ENCODE measurements around the gene DEFB121.
"Not testable (repeated sequence)": the region's sequence is repeated elsewhere in the genome, so short reads cannot be mapped to it uniquely, and the experiment has no call there.

The DEFB121 gene

DNA sequence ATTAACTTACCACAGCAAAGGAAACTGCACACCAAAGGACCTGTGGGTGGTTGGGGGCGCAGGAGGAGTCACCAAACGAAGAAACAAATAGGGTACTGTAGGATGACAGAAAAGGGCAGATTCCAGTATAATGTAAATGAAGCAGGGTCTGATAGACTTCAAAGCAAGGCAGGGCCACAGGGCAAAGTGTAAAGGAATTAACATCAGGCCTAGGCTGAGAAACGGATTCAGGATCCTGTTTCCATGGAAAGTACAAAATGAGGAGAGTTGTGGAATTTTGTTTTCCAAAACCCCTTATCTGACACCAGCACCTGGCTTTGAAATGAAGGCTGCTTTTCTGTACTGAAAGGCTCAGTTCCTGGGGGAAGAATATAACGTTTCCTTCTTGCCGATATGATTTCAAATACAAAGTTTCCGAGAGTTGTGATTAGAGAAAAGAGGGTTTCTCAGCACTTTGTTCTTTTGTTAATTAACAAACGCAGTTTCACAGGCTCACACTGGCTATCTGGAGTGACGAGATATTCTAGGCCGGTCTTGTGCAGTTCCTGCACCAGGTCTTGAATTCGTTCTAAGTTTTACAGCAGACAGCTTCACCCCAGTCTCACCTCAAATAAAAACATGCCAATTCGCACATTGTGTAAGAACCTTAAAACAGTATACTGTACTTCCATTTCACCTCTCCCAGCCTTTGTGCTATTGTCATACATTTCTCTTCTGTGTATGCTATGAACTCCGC lies 40.2 kb upstream of the DEFB121 start:
- no peak overlapping the region for H2AFZ ChIP-seq (ENCODE audit: low read depth, low read length)
- no peak overlapping the region for H2BK120ac ChIP-seq (ENCODE audit: low read depth, low read length)
- H4K91ac ChIP-seq (ENCODE audit: low read length): no peak overlapping the region
- H3K23ac ChIP-seq (ENCODE audit: low read length in 2 of 2): no peak overlapping the region
- no peak overlapping the region for H3K4me3 ChIP-seq (ENCODE audit: insufficient read depth in 1 of 2, low read depth in 1 of 2, low read length in 2 of 2)
- WGBS: 76% methylated on average over 12 of the region's 12 CpGs
- H4K8ac ChIP-seq (ENCODE audit: low read length): no peak overlapping the region
- no peak for DNase-seq
- no peak overlapping the region for H2AK5ac ChIP-seq (ENCODE audit: low read length, severe bottlenecking)
- peaks cover 9 to 23% of the 10 kb centered on the region in 2 experiments for H3K27me3 ChIP-seq (ENCODE audit: control insufficient read depth in 1 of 2, insufficient read depth in 1 of 2, low read length in 2 of 2)
- no peak overlapping the region for H3K18ac ChIP-seq (ENCODE audit: low read depth in 1 of 2, low read length in 2 of 2)
- H3K27ac ChIP-seq (ENCODE audit: low read length, poor library complexity, severe bottlenecking): no peak overlapping the region
- H2BK5ac ChIP-seq (ENCODE audit: low read depth, low read length, poor library complexity, severe bottlenecking): no peak overlapping the region
- no peak overlapping the region for H3K4ac ChIP-seq (ENCODE audit: low read depth in 1 of 2, low read length in 2 of 2)
- no peak overlapping the region for H2BK15ac ChIP-seq (ENCODE audit: low read depth, poor library complexity, severe bottlenecking)
- no peak overlapping the region for H3K4me2 ChIP-seq (ENCODE audit: low read length, poor library complexity, severe bottlenecking)
- no peaks in the 10 kb centered on the region for H3K4me1 ChIP-seq (ENCODE audit: control insufficient read depth, insufficient read depth, low read depth, low read length)
- no peak overlapping the region for H3K14ac ChIP-seq (ENCODE audit: low read length in 2 of 2)
- H2BK12ac ChIP-seq (ENCODE audit: low read length in 2 of 2): no peak overlapping the region
- no peaks in the 10 kb centered on the region for H3K9me3 ChIP-seq (ENCODE audit: control insufficient read depth, low read length)
- no peak overlapping the region for H3K9ac ChIP-seq (ENCODE audit: low read length)
- no peaks in the 10 kb centered on the region for H3K79me1 ChIP-seq (replicated peaks; ENCODE audit: low read length, poor library complexity, severe bottlenecking)
- no peaks in the 10 kb centered on the region for H3K36me3 ChIP-seq (ENCODE audit: control insufficient read depth in 1 of 2, insufficient read depth in 2 of 2, low read depth in 1 of 2, low read length in 2 of 2)

GRCh38 chr20:31440012-31440659 lies 34.1 kb upstream of the DEFB121 start, which contains the start of gene DEFB123:
DEFB123 (plus strand) TSS chr20:31440632; CDS start chr20:31440699, 67 bp downstream.
- H3K4me3 ChIP-seq (ENCODE audit: insufficient read depth in 1 of 2, low read depth in 1 of 2, low read length in 2 of 2): no peak within 1 kb of the TSS
- no peaks in the 10 kb centered on the region for H3K79me1 ChIP-seq (replicated peaks; ENCODE audit: low read length, poor library complexity, severe bottlenecking)
- H3K27me3 ChIP-seq (ENCODE audit: control insufficient read depth in 1 of 2, insufficient read depth in 1 of 2, low read length in 2 of 2): peaks cover 9 to 28% of the 10 kb centered on the region in 2 experiments
- H3K9me3 ChIP-seq (ENCODE audit: control insufficient read depth, low read length): no peaks in the 10 kb centered on the region
- no peak within 1 kb of the TSS for H3K9ac ChIP-seq (ENCODE audit: low read length)
- H2AK5ac ChIP-seq (ENCODE audit: low read length, severe bottlenecking): no peak within 1 kb of the TSS
- no peak within 1 kb of the TSS for H3K14ac ChIP-seq (ENCODE audit: low read length in 2 of 2)
- H3K4me2 ChIP-seq (ENCODE audit: low read length, poor library complexity, severe bottlenecking): no peak within 1 kb of the TSS
- no peak within 1 kb of the TSS for H2BK5ac ChIP-seq (ENCODE audit: low read depth, low read length, poor library complexity, severe bottlenecking)
- DNase-seq: no peak
- no peak within 1 kb of the TSS for H2BK12ac ChIP-seq (ENCODE audit: low read length in 2 of 2)
- H2BK15ac ChIP-seq (ENCODE audit: low read depth, poor library complexity, severe bottlenecking): no peak within 1 kb of the TSS
- H3K18ac ChIP-seq (ENCODE audit: low read depth in 1 of 2, low read length in 2 of 2): no peak within 1 kb of the TSS
- 79% methylated on average over 16 of the region's 16 CpGs for WGBS
- no peak within 1 kb of the TSS for H2AFZ ChIP-seq (ENCODE audit: low read depth, low read length)
- H4K91ac ChIP-seq (ENCODE audit: low read length): no peak within 1 kb of the TSS
- no peaks in the 10 kb centered on the region for H3K4me1 ChIP-seq (ENCODE audit: control insufficient read depth, insufficient read depth, low read depth, low read length)
- no peak within 1 kb of the TSS for H3K27ac ChIP-seq (ENCODE audit: low read length, poor library complexity, severe bottlenecking)
- H2BK120ac ChIP-seq (ENCODE audit: low read depth, low read length): no peak within 1 kb of the TSS
- no peak within 1 kb of the TSS for H4K8ac ChIP-seq (ENCODE audit: low read length)
- H3K36me3 ChIP-seq (ENCODE audit: control insufficient read depth in 1 of 2, insufficient read depth in 2 of 2, low read depth in 1 of 2, low read length in 2 of 2): no peaks in the 10 kb centered on the region
- H3K23ac ChIP-seq (ENCODE audit: low read length in 2 of 2): no peak within 1 kb of the TSS
- no peak within 1 kb of the TSS for H3K4ac ChIP-seq (ENCODE audit: low read depth in 1 of 2, low read length in 2 of 2)

DNA sequence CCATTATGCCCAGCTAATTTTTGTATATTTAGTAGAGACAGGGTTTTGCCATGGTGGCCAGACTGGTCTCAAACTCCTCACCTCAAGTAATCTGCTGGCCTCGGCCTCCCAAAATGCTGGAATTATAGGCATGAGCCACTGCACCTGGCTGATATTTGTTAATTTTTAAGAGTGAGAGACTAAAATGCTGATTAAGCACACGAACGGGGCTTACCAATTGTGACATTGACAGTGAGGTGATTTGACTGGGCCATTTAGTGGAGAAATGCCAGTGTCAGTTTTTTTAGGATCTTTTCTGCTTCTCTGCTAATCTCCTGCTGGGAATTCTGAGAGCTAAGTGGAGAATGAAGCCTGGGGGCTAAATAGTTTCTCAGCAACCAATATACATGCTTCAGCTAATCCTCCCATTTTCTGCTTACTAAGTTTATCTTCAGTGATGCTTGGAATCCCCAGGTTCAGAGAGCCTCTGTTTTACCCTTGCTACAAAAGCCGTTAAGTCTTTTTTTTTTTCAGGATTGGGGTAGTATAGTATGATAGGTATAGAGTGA lies 24.6 kb upstream of the DEFB121 start:
- H3K4ac ChIP-seq (ENCODE audit: low read depth in 1 of 2, low read length in 2 of 2): no peak overlapping the region
- H2AK5ac ChIP-seq (ENCODE audit: low read length, severe bottlenecking): no peak overlapping the region
- H3K18ac ChIP-seq (ENCODE audit: low read depth in 1 of 2, low read length in 2 of 2): no peak overlapping the region
- DNase-seq: no peak
- H4K8ac ChIP-seq (ENCODE audit: low read length): no peak overlapping the region
- H3K4me2 ChIP-seq (ENCODE audit: low read length, poor library complexity, severe bottlenecking): no peak overlapping the region
- H3K4me3 ChIP-seq (ENCODE audit: insufficient read depth in 1 of 2, low read depth in 1 of 2, low read length in 2 of 2): no peak overlapping the region
- H3K9me3 ChIP-seq (ENCODE audit: control insufficient read depth, low read length): no peaks in the 10 kb centered on the region
- no peak overlapping the region for H3K9ac ChIP-seq (ENCODE audit: low read length)
- no peak overlapping the region for H3K27ac ChIP-seq (ENCODE audit: low read length, poor library complexity, severe bottlenecking)
- H3K79me1 ChIP-seq (replicated peaks; ENCODE audit: low read length, poor library complexity, severe bottlenecking): no peaks in the 10 kb centered on the region
- H3K27me3 ChIP-seq (ENCODE audit: control insufficient read depth in 1 of 2, insufficient read depth in 1 of 2, low read length in 2 of 2): peaks cover 0 to 3% of the 10 kb centered on the region in 2 experiments
- no peak overlapping the region for H2BK120ac ChIP-seq (ENCODE audit: low read depth, low read length)
- no peak overlapping the region for H3K14ac ChIP-seq (ENCODE audit: low read length in 2 of 2)
- WGBS: 59% methylated on average over 3 of the region's 4 CpGs
- no peak overlapping the region for H3K23ac ChIP-seq (ENCODE audit: low read length in 2 of 2)
- no peak overlapping the region for H2AFZ ChIP-seq (ENCODE audit: low read depth, low read length)
- H3K36me3 ChIP-seq (ENCODE audit: control insufficient read depth in 1 of 2, insufficient read depth in 2 of 2, low read depth in 1 of 2, low read length in 2 of 2): no peaks in the 10 kb centered on the region
- no peak overlapping the region for H2BK5ac ChIP-seq (ENCODE audit: low read depth, low read length, poor library complexity, severe bottlenecking)
- H4K91ac ChIP-seq (ENCODE audit: low read length): no peak overlapping the region
- H2BK12ac ChIP-seq (ENCODE audit: low read length in 2 of 2): no peak overlapping the region
- no peaks in the 10 kb centered on the region for H3K4me1 ChIP-seq (ENCODE audit: control insufficient read depth, insufficient read depth, low read depth, low read length)
- H2BK15ac ChIP-seq (ENCODE audit: low read depth, poor library complexity, severe bottlenecking): no peak overlapping the region

- not testable (repeated sequence) for H3K4me1 ChIP-seq (ENCODE audit: control insufficient read depth, insufficient read depth, low read depth, low read length); H3K36me3 ChIP-seq (ENCODE audit: control insufficient read depth in 1 of 2, insufficient read depth in 2 of 2, low read depth in 1 of 2, low read length in 2 of 2); H3K18ac ChIP-seq (ENCODE audit: low read depth in 1 of 2, low read length in 2 of 2); H3K27ac ChIP-seq (ENCODE audit: low read length, poor library complexity, severe bottlenecking); H3K14ac ChIP-seq (ENCODE audit: low read length in 2 of 2); H3K9me3 ChIP-seq (ENCODE audit: control insufficient read depth, low read length); H2AK5ac ChIP-seq (ENCODE audit: low read length, severe bottlenecking); H3K79me1 ChIP-seq (replicated peaks; ENCODE audit: low read length, poor library complexity, severe bottlenecking); DNase-seq; H3K4ac ChIP-seq (ENCODE audit: low read depth in 1 of 2, low read length in 2 of 2); H2BK15ac ChIP-seq (ENCODE audit: low read depth, poor library complexity, severe bottlenecking); H4K91ac ChIP-seq (ENCODE audit: low read length); H2AFZ ChIP-seq (ENCODE audit: low read depth, low read length); H2BK12ac ChIP-seq (ENCODE audit: low read length in 2 of 2); H4K8ac ChIP-seq (ENCODE audit: low read length); H3K9ac ChIP-seq (ENCODE audit: low read length); H3K4me3 ChIP-seq (ENCODE audit: insufficient read depth in 1 of 2, low read depth in 1 of 2, low read length in 2 of 2); H3K23ac ChIP-seq (ENCODE audit: low read length in 2 of 2); H3K4me2 ChIP-seq (ENCODE audit: low read length, poor library complexity, severe bottlenecking); H2BK5ac ChIP-seq (ENCODE audit: low read depth, low read length, poor library complexity, severe bottlenecking); H2BK120ac ChIP-seq (ENCODE audit: low read depth, low read length)
- peaks cover 0 to 18% of the 10 kb centered on the region in 2 experiments for H3K27me3 ChIP-seq (ENCODE audit: control insufficient read depth in 1 of 2, insufficient read depth in 1 of 2, low read length in 2 of 2)
- WGBS: 92% methylated on average over 31 of the region's 31 CpGs
Measured at GRCh38 chr20:31427576-31427975, 21.6 kb upstream of the DEFB121 start.
